MG63 (cell line): ENCODE results near the gene REEP6. TPM values are rescaled to one million over a fixed set of nuclear protein-coding genes. Genes with fewer than 3 reads are reported as not detected.

Experiments
- DNase-seq: peaks from one replicate; pipeline ENCODE4 v3.0.0-alpha.2; 2020
- H3K27me3 ChIP-seq: fragments of 250-450 bp; sonication (Bioruptor Pico); 2 replicates; pipeline ENCODE4 v1.5.1; 2020; ENCODE audit warnings: mild to moderate bottlenecking, moderate library complexity
- H3K36me3 ChIP-seq: fragments of 250-450 bp; sonication (Bioruptor Pico); 2 replicates; pipeline ENCODE4 v1.5.1; 2020; ENCODE audit warnings: mild to moderate bottlenecking, moderate library complexity
- H3K4me3 ChIP-seq: fragments of 250-450 bp; sonication (Bioruptor Pico); 2 replicates; pipeline ENCODE4 v1.5.1; 2020; ENCODE audit warnings: mild to moderate bottlenecking, moderate library complexity
- H3K9me3 ChIP-seq: fragments of 250-450 bp; sonication (Bioruptor Pico); 2 replicates; pipeline ENCODE4 v1.5.1; 2020; ENCODE audit warnings: mild to moderate bottlenecking, moderate library complexity
- total RNA-seq: library from RNA; depleted of rRNA; stranded (reverse); fragments of >200 nt; shearing (Covaris generic); gene quantifications from 2 replicates; pipeline ENCODE4 v1.2.3, GENCODE V29; 2014; ENCODE audit warnings: low replicate concordance

The REEP6 gene
- total RNA-seq, 1 experiment from 2014 or later, result 0.99 TPM

GRCh38 chr19:1453525-1454364 is 37.2 kb upstream of the REEP6 start:
- Histone ChIP-seq H3K27me3 (0 out of 2 replicates have a peak, but pooled peaks cover 4% of the 10 kb centered on the region), H3K9me3 (no peaks in the 10 kb centered on the region), H3K4me3 (no peak overlapping the region), H3K36me3 (no peaks in the 10 kb centered on the region)
- DNase-seq, result peak; percentile 81

- no peaks in the 10 kb centered on the region for H3K9me3 ChIP-seq
- no peaks in the 10 kb centered on the region for H3K36me3 ChIP-seq
- H3K27me3 ChIP-seq, result 0 out of 2 replicates have a peak, but pooled peaks cover 4% of the 10 kb centered on the region
- peak; percentile 44 for DNase-seq
- no peak overlapping the region for H3K4me3 ChIP-seq
Measured at GRCh38 chr19:1455002-1455335, 36.0 kb upstream of the REEP6 start.

- Histone ChIP-seq H3K4me3 (no peak overlapping the region), H3K9me3 (no peaks in the 10 kb centered on the region), H3K36me3 (no peaks in the 10 kb centered on the region), H3K27me3 (0 out of 2 replicates have a peak, but pooled peaks cover 4% of the 10 kb centered on the region)
- peak; percentile 66 for DNase-seq
Measured at GRCh38 chr19:1455336-1456120, 35.5 kb upstream of the REEP6 start.

GRCh38 chr19:1456121-1456900 is 34.7 kb upstream of the REEP6 start:
- Histone ChIP-seq H3K9me3 (no peaks in the 10 kb centered on the region), H3K4me3 (no peak overlapping the region), H3K27me3 (0 out of 2 replicates have a peak, but pooled peaks cover 4% of the 10 kb centered on the region), H3K36me3 (no peaks in the 10 kb centered on the region)
- no peak for DNase-seq

GRCh38 chr19:1457031-1457739 is 33.8 kb upstream of the REEP6 start:
- H3K27me3 ChIP-seq, result 0 out of 2 replicates have a peak, but pooled peaks cover 4% of the 10 kb centered on the region

GRCh38 chr19:1457892-1458291 is 33.1 kb upstream of the REEP6 start:
- H3K27me3 ChIP-seq, result 0 out of 2 replicates have a peak, but pooled peaks cover 4% of the 10 kb centered on the region
- H3K36me3 ChIP-seq, result no peaks in the 10 kb centered on the region
- H3K4me3 ChIP-seq, result no peak overlapping the region
- no peaks in the 10 kb centered on the region for H3K9me3 ChIP-seq
- no peak for DNase-seq

More at GRCh38 chr19:1457031-1457739, 33.8 kb upstream of the REEP6 start:
- Histone ChIP-seq H3K4me3 (no peak overlapping the region), H3K36me3 (no peaks in the 10 kb centered on the region), H3K9me3 (no peaks in the 10 kb centered on the region)
- DNase-seq, result no peak

- H3K4me3 ChIP-seq, result no peak overlapping the region
- 0 out of 2 replicates have a peak, but pooled peaks cover 4% of the 10 kb centered on the region for H3K27me3 ChIP-seq
- no peak for DNase-seq
- no peaks in the 10 kb centered on the region for H3K36me3 ChIP-seq
- no peaks in the 10 kb centered on the region for H3K9me3 ChIP-seq
Measured at GRCh38 chr19:1459479-1459878, 31.5 kb upstream of the REEP6 start.

- H3K27me3 ChIP-seq, result 0 out of 2 replicates have a peak, but pooled peaks cover 4% of the 10 kb centered on the region
- H3K9me3 ChIP-seq, result no peaks in the 10 kb centered on the region
- no peaks in the 10 kb centered on the region for H3K36me3 ChIP-seq
- DNase-seq, result no peak
- no peak overlapping the region for H3K4me3 ChIP-seq
Measured at GRCh38 chr19:1460033-1460995, 30.7 kb upstream of the REEP6 start.

GRCh38 chr19:1461862-1462261 is 29.1 kb upstream of the REEP6 start:
- no peak overlapping the region for H3K4me3 ChIP-seq
- H3K27me3 ChIP-seq, result no peaks in the 10 kb centered on the region
- no peak for DNase-seq
- no peaks in the 10 kb centered on the region for H3K36me3 ChIP-seq
- no peaks in the 10 kb centered on the region for H3K9me3 ChIP-seq

- Histone ChIP-seq H3K36me3 (no peaks in the 10 kb centered on the region), H3K27me3 (no peaks in the 10 kb centered on the region), H3K4me3 (no peak overlapping the region), H3K9me3 (no peaks in the 10 kb centered on the region)
- no peak for DNase-seq
Measured at GRCh38 chr19:1465191-1466016, 25.6 kb upstream of the REEP6 start.

GRCh38 chr19:1466018-1466460 is 24.9 kb upstream of the REEP6 start:
- H3K36me3 ChIP-seq, result no peaks in the 10 kb centered on the region
- DNase-seq, result no peak
- no peak overlapping the region for H3K4me3 ChIP-seq
- no peaks in the 10 kb centered on the region for H3K9me3 ChIP-seq
- H3K27me3 ChIP-seq, result no peaks in the 10 kb centered on the region

GRCh38 chr19:1466461-1467214 is 24.3 kb upstream of the REEP6 start:
- no peaks in the 10 kb centered on the region for H3K36me3 ChIP-seq
- DNase-seq, result no peak
- H3K4me3 ChIP-seq, result no peak overlapping the region
- H3K27me3 ChIP-seq, result no peaks in the 10 kb centered on the region
- H3K9me3 ChIP-seq, result no peaks in the 10 kb centered on the region

GRCh38 chr19:1467215-1467489 is 23.8 kb upstream of the REEP6 start:
- H3K9me3 ChIP-seq, result no peaks in the 10 kb centered on the region
- no peak overlapping the region for H3K4me3 ChIP-seq
- H3K36me3 ChIP-seq, result no peaks in the 10 kb centered on the region
- no peak for DNase-seq
- H3K27me3 ChIP-seq, result no peaks in the 10 kb centered on the region
